Measurements from ENCODE around the gene PDE3A.

Gene PDE3A

DNA sequence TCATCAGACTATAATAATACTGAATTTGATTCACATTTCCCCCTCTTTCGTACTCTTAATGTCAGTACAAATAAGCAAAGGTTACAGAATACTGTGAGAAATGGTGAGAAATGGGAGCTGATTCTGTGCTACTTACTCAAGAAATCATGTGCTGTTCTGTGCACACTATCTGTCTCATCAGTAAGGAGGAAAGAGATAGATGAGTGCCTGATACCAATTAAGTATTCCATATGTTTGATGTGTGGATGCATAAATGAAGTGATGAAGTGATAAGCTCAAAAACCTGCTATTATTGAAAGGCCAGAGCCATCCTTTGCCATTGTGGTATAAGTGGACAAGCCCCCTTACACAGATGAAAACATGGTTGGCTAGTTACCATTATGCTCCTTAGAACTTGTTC lies 127.7 kb downstream of the PDE3A start:
- no peak for DNase-seq (ENCODE audit: low spot score)

GRCh38 chr12:20497707-20498106 lies 129.4 kb downstream of the PDE3A start:
- DNase-seq (ENCODE audit: low spot score), result no peak

GRCh38 chr12:20501958-20502357 lies 133.6 kb downstream of the PDE3A start:
- no peak for DNase-seq (ENCODE audit: low spot score)

- DNase-seq (ENCODE audit: low spot score), result no peak
Observed at GRCh38 chr12:20503858-20504257, 135.5 kb downstream of the PDE3A start.

DNA sequence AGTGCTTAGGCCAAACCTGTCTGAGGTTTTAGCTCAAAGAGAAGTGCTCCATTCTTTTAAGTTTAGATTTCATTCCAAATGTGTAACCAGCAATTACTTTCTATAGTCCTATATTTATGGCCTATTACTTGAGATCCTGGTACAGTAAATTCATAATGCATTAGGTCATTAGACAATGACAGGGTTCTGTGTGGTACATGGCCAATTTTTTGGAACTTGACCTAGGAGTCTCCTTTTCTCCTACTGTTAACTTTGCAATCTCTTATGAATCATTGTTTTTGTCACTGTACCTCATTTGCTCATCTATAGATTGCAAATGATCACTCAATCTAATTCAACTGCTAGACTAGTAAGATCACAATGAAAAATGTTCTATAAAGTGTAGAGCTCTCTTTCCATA lies 136.7 kb downstream of the PDE3A start:
- DNase-seq (ENCODE audit: low spot score), result no peak

- DNase-seq (ENCODE audit: low spot score), result no peak
Observed at GRCh38 chr12:20507056-20507455, 138.7 kb downstream of the PDE3A start.

DNA sequence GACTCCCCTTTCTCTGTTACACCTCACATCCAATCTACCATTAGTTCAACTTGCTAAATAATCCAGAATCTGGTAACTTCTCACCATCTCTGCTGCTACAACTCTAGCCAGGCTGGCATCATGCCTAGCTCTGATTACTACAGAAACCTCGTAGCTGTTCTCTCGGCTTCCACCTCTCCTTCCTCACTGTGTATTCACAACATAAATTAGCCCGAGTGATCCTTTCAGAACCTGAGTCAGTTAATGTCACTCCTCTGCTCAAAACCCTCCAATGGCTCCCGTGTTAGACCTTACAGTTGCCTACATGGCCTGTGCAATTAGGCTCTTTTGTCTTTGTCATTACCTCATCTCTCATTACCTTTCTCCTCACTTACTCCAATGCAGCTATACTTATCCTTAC lies 139.4 kb downstream of the PDE3A start:
- no peak for DNase-seq (ENCODE audit: low spot score)

GRCh38 chr12:20508359-20508758 lies 140.0 kb downstream of the PDE3A start:
- DNase-seq (ENCODE audit: low spot score), result no peak

DNA sequence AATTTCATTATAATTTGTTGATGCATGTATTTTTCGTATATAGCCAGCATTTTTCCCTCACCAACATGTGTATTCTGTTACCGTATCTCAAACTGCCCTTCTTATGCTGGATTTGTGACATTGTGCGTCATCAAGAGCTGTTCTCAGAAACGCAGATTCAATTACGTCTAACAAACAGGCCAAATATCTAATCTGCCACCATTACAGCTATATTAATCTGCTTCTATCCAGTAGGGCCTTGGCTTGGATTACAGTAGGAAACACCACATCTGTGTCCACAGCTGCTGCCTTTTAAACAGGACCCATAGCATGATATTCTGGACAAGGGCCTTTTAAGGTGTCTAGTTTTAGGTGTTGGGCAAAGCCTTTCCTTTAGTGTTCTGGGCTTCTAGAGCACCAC lies 140.6 kb downstream of the PDE3A start:
- DNase-seq (ENCODE audit: low spot score), result no peak

DNA sequence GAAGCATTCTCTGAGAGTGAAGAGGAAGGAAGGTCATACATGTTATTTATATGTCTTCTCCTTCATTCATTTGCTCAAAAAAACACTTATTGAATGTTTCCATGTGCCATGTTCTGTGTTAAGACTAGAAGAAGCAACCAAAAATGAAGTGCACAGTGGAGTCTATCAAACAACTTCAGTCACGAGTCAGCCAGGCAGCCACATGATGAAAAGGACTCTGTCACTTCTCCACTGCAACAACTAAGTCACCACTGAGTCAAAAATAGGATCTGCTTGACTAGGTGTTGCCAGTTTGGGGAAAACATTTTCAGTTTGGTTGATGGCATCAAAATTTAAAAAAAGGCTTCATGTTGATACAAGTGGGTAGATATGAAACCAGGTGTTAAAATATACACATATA lies 142.5 kb downstream of the PDE3A start:
- no peak for DNase-seq (ENCODE audit: low spot score)

- no peak for DNase-seq (ENCODE audit: low spot score)
Observed at GRCh38 chr12:20513189-20513588, 144.9 kb downstream of the PDE3A start.

- DNase-seq (ENCODE audit: low spot score), result no peak
Observed at GRCh38 chr12:20514598-20514997, 146.3 kb downstream of the PDE3A start.

GRCh38 chr12:20520532-20520931 lies 152.2 kb downstream of the PDE3A start:
- DNase-seq (ENCODE audit: low spot score), result no peak

DNA sequence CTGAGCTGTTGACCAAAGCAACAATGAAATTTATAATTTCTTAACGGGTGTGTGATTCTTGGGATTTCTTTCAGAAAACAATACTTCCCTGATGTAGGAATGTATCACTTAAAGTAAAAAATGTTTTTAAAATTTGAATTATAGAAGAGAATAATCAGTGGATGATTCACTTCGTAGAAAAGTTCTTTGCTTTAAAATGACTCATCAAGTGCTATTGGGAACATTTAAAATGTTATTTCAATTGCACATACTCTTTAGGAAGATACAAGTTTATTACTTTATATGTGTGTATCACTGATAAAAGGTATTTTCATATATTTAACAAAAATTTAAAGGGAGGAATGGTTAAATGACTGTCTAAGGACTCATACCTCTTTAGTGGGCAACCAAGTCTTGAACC lies 155.3 kb downstream of the PDE3A start:
- DNase-seq (ENCODE audit: low spot score), result peak; percentile 35

DNA sequence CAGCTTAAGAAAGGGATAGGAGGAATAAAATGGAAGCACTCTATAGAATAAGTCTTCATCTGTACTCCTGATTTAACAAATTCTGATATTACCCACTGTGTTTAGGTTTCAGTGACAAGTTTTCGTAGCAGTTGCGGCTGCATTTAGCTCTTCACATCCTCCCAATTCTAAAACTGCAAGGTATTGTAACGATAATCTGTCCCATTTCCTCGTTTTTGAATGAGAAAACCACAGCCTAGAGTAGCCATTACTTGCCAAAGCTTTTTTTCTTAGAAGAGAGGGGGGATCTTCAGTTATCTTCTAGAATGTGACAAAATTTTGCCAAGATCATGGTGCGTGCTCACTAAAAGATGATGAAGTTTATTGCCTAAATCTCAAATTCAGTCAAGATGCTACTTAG lies 155.8 kb downstream of the PDE3A start:
- no peak for DNase-seq (ENCODE audit: low spot score)

DNA sequence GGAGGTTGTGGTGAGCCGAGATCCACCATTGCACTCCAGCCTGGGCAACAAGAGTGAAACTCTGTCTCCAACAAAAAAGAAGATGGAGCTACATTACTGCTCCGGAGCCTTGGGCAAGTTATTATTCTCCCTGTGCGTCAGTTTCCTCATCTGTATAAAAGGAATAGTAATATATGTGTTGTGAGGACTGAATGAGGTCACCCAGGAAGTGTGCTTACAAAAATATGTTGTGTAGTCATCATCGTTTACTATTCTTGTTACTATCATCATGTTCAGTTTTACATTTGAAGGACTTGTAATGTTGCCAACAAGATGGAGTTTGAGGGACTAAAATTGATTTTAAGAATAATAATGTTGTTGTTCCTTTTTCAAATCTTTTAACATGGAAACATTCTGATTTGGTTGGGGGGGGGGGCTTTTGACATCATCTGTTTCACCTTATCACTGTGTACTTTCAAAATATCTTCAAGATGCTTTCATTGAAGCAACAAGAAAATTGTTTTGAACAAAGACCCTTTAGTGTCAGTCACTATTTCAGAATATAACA lies 156.8 kb downstream of the PDE3A start:
- DNase-seq (ENCODE audit: low spot score), result no peak

GRCh38 chr12:20527417-20528163 lies 159.3 kb downstream of the PDE3A start:
- peak; percentile 11 for DNase-seq (ENCODE audit: low spot score)

GRCh38 chr12:20528208-20528607 lies 159.9 kb downstream of the PDE3A start:
- no peak for DNase-seq (ENCODE audit: low spot score)

DNA sequence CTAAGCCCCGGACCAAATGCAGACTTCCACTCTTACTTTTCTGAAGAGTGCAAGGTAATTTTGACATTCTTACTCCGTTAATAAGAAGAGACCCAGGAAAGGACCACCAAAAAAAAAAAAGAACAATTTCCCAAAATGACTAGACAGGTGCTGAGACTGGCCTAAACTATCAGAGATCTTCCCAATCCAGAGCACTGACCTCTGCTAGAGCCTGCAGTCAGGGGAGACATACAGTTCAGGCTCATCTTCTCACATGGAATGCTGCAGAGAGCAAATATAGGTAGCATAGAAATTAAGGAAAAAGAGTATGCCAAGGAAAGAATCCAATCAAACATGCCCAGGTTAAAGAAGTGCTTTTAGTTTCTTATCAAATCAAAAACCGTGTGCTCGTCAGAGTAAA lies 177.9 kb downstream of the PDE3A start:
- DNase-seq (ENCODE audit: low spot score), result no peak

GRCh38 chr12:20547816-20548575 lies 179.7 kb downstream of the PDE3A start:
- DNase-seq (ENCODE audit: low spot score), result no peak

GRCh38 chr12:20548611-20549010 lies 180.3 kb downstream of the PDE3A start:
- no peak for DNase-seq (ENCODE audit: low spot score)

- DNase-seq (ENCODE audit: low spot score), result peak; percentile 64
Observed at GRCh38 chr12:20549108-20549719, 180.9 kb downstream of the PDE3A start.
